ENCODE results near the gene SBF1.

The SBF1 gene

DNA sequence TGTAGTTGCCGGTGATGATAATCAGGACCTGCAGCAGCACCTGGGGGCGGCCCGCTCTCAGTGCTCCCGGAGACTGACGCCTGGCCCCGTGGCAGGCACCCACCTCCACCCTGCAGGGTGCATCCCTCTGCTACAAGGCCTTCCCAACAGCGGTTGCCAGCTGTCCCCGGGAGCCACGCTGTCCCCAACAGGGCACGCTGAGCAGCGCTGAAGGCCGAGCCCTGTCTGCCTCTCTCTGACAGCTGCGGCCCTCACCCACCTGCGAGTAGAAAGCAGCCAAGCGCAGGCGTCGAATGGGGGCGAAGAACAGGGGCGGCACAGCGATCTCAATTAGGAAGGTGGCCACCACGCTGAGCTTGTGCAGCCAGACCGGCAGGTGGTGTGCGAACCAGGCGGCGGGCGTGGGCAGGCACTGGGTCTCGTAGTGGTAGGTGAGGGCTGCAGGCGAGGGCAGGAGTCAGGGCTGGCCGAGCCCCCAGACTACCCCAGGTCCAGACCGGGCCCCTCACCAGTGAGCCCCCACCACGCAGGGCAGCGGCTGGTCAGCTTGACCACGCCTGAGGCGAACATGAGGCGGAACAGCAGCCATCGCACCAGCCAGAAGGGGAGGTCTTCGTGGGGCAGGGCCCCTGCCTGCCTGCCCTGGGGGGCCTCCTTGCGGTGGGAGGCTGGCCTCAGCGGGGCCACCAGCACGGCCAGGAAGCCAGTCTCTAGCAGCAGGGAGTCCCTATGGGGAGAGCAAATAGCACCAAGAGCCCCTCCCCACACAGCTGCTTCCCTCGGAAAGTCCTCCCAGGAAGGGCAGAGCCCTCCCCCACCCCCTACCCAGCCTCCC is 31.2 kb upstream of the SBF1 start:
- DNase-seq (ENCODE audit: low spot score), result peak; percentile 52

DNA sequence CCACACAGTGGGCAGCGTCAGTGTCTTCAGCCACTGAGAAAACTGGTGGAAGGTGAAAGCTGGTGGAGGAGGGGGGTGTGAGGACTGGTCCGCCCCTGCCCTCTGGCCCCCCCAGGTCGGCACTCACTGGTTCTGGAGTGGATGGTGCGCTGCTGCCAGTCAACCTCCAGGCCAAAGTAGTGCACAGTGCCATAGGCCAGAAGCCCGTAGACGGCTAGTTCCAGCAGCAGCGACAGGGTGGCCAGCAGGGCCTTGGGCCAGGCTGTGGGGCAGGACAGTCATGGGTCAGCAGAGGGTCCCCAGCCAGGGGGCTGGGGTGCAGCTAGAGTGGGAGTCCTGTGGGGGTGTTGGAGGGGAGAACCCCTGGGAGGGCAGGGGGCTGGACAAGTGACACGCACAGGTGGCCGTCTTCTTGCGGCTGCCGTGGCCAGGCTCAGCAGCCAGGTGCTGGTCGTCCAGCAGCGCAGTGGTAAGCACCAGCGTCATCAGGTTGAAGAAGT is 30.5 kb upstream of the SBF1 start:
- peak; percentile 39 for DNase-seq (ENCODE audit: low spot score)

DNA sequence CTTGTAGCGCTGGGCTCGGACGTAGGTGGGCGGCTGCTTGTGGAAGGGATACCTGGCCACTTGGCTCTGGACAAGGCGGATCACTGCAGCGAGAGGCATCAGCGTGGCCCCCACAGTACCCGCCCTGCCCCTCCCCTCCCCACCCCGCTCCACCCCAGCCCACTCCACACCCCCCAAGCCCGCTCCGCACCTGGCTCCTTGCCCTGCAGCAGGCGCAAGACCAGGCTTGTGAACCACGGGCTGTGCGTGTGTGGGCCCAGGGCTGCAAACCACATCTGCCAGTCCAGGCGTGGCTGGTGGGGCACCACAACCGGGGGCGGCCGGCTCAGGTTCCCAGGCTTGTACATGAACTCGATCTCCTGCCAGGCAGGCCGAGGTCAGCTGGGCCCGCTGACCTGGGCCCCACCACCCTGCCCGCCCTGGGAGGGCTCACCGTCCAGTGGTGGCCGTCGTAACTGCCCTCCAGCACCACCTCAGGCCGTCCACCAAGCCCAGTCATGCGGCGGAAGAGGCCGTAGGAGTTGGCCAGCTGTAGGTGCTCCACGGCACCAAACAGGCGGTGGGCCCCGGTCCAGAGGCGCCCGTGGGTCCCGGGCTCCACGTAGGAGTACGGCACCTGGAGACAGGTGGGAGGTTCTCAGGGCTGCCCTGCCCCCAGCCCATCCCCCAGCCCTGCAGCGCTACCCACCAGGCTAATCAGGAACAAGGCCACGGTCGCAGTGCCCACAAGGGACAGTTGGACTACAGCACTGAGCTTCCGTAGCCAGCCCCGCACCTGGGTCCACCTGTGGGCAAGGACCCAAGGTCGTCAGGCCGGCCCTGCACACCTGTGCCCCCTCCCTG is 29.8 kb upstream of the SBF1 start:
- peak; percentile 43 for DNase-seq (ENCODE audit: low spot score)

DNA sequence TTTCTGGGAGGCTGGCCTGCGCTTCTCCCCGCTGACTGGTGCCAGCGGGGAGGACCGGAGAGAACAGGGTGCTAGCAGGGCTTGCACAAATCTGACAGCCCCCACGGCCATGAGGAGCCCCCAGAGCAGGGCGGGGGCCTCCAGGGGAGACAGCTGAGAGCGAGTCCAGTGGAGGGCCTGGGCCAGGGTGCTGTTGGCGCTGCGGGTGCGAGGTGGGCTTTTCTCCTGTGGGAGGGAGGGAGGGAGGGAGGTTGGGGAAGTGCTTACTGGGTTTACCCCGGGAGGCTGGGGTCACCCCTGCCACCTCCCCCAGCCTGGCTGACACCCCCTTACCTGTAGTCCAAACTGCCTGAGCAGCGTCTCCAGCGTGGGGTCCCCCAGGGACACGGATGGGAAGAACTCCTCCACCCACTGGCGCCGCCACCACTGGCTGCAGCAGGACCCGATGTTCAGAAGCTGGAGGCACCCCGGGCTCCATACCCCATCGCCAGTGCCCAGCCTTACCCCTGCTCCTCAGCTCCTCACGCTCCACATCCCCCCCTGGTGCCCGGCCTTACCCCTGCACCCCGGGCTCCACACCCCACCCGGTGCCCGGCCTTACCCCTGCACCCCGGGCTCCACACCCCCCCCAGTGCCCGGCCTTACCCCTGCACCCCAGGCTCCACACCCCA is 28.8 kb upstream of the SBF1 start:
- DNase-seq (ENCODE audit: low spot score), result peak; percentile 49

DNA sequence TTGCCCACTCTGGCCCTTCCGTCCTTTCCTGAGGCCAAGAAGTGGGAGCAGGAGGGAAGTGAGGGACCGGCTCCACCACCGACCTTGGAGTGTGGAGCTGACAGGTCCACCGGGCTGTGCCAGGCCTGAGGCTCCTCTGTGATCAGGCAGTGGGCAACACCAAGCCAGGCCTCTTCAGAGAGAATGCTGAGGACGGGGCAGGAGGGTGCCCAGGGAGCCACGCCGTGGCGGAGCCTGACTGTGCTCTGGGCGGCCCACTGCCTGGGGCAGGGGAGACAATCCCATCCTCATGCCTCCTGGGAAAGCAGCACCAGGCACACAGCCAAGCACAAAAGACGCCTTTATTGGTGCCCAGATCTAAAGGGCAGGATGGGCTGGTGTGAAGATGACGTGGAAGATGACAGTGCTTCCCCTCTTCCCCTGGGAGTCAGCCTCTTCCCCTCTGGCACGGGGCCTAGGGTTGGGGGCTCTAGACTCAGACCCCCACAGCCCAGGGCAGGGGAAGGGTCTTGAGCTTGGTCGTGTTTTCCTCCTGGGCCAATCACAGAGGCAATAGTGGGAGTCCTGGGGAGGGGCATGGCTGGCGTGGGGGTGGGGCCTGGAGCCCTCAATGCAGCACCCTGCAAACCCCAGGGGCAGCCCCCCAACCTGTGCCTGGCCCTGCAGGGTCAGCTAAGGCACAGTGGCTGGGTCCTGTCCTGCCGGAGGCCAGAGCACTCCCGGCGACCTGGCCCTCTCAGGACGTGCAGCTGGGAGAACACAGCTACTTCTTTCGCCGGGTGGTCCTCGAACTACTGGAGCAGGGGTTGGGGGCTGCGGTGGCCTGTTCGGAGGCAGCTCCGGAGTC is 28.0 kb upstream of the SBF1 start:
- DNase-seq (ENCODE audit: low spot score), result peak; percentile 42

DNA sequence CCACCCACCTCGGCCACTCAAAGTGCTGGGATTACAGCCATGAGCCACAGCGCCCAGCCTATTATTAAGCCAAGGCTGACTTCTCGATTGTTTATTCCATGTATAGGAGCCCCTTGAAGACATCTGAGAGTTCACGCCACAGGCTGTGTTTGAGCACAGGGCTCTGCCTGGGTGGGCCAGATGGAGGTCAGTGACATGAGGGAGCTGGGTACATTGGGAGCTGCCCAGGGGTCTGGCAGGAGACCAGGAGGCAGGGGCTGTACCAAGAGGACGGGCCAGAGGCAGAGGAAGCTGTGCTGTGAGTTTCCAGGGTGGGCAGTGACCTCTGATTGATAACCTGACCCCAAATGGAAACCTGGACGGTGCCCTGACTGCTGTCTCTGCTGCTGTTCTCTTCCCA is 27.3 kb upstream of the SBF1 start:
- no peak for DNase-seq (ENCODE audit: low spot score)

DNA sequence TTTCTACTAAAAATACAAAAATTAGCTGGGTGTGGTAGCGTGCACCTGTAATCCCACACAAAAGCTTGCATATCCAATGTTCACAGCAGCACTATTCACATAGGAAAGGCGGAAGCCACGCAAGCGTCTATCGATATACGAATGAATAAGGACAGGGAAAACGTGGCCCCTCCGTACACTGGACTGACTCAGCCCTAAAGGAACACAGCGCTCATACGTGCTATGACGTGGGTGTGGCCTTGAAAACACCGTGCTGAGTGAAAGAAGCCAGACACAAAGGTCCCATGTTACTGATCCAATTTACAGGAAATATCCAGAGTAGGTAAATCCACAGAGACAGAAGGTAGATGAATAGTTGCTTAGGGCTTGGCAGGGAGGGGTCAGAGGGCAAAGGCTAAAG is 25.6 kb upstream of the SBF1 start:
- DNase-seq (ENCODE audit: low spot score), result no peak

DNA sequence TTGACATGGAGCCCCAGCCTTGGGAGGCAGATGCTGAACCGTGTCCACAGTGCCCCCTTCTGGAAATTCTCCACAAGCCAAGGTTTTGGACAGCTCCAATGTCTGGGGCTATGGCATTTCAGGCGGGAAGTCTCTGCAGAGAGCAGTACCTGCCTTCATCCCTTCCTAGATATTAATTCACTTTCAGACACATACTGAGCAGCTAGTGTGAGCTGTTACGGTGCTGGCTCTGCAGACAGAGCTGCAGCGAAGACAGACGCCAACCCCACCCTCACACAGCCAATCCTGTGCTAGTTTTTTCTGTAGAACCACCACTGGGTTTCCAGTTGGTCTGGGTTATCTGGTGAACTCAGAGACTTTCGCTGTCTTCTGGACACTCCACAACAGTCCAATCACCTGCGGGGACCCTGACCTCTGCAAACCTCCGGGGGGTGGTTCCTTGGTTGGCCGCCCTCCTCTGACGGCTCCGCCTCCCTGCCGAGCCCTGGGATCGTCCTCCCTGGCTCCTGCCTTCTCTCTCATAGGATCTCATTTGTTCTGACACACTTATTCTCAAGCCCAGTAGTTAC is 23.6 kb upstream of the SBF1 start:
- peak; percentile 75 for DNase-seq (ENCODE audit: low spot score)

DNA sequence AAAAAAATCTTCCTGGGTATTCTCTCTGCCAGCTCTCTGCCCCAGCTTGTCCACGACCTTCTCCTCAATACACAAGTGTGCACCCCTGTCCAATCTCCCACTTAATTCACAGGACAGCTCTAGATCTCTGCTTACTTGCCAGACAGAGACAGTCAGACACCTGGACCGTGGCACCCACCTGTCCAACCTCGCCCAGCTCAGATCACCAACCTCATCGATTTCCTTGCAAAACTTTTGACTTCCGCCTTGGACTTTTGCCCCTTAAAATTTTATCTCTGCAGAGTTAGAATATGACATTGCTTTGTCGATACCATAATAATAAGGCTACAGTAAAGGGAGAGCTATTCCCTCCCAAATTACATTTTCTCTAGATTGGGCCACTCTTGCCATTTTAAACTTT is 22.3 kb upstream of the SBF1 start:
- no peak for DNase-seq (ENCODE audit: low spot score)

DNA sequence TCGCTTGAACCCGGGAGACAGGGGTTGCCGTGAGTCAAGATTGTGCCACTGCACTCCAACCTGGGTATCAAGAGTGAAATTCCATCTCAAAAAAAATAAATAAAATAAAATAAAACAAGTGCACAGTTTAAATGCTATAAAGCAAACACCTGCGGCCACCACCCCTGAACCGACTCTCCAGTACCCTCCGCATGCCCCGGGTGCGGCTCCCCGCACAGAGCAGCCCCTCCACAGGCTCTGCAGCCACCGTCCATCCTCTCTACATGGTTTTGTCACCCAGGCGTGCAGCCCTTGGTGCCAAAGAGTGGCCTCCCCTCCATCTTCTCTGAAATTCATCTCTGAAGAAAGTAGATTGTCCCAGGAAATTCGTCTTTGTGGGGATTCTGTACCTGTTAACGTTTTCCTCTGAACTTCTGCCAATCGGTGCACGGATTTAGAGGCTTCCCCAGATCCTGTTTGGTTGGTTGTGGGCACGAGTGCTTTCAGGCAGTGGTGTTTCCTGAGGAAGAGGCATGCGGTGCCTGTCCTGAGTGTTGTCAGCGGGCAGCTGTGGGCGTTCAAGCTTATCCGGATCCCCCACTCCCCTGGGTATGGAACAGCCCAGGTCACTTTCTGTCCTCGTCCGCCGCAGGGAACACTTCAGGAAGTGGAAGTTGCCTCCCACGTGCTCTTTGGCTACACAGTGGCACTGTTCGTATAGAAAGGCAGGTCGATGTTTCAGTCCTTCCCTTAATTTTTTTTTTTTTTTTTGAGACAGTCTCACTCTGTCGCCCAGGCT is 15.9 kb upstream of the SBF1 start:
- DNase-seq (ENCODE audit: low spot score), result no peak

DNA sequence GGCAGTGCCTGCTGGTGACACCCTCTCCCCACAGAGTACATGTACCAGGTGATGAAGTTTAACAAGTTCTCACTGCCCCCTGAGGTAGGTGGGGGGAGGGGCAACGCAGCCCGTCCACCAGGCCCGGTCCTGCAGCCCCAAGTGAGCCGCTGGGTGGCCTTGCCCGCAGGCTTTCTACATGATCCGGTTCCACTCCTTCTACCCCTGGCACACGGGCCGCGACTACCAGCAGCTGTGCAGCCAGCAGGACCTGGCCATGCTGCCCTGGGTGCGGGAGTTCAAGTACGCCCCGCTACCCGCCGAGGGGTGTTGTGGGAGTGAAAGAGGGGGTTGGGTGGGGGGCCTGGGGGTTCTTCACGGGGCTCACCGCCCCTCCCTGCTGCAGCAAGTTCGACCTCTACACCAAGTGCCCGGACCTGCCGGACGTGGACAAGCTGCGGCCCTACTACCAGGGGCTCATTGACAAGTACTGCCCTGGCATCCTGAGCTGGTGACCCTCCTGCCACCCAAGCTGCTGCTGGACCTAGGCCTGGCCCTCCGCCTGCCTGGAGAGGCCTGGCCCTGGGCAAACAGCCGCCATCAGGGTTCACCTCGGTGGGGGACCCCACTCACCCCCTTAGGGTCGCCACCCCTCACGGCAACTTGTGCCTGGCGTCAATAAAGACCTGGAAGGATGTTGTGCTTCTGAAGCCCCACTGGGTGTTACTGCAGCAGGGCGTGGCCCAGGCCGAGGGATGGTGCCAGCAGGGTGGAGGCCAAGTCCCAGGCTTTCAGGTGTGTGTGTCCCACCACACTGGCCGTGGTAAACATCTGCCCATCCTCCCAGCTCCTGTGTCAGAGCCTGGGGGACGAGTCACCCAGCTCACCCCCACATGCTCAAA is 14.8 kb upstream of the SBF1 start:
- no peak for DNase-seq (ENCODE audit: low spot score)

DNA sequence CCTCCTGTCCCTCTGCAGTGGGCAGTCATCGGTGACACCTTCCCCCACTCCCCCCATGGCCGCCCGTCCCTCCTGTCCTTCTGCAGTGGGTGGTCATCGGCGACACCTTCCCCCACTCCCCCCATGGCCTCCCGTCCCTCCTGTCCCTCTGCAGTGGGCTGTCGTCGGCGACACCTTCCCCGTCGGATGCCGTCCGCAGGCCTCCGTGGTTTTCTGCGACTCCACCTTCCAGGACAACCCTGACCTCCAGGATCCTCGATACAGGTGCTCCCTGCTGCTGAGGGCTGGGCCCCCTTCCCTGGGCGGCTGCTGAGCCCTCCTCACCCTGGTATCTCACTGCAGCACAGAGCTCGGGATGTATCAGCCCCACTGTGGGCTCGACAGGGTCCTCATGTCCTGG is 14.1 kb upstream of the SBF1 start:
- no peak for DNase-seq (ENCODE audit: low spot score)

DNA sequence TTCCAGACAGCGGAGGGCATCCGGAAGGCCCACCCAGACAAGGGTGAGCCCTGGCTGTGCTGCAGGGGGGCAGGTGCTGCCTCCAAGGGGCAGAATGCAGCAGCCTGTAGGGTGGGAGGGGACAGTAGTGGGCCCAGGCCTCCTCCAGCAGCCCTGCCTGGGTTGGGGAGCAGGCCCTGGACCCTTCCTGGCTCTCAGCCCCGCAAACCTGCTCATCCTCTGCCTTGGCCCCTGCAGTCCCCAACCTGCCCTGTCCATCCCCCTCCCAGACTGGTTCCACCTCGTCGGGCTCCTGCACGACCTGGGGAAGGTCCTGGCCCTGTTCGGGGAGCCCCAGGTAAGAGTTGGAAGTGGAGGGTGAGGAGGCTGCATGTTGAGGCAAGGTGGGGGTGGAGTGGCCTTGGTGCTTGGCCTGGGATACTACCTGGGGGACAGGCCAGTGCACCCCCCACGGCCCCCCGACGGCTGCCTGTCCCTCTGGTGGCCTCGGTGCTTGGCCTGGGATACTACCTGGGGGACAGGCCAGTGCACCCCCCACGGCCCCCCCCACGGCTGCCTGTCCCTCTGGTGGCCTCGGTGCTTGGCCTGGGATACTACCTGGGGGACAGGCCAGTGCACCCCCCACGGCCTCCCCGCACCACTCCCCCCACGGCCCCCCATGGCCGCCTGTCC is 13.3 kb upstream of the SBF1 start:
- no peak for DNase-seq (ENCODE audit: low spot score)

DNA sequence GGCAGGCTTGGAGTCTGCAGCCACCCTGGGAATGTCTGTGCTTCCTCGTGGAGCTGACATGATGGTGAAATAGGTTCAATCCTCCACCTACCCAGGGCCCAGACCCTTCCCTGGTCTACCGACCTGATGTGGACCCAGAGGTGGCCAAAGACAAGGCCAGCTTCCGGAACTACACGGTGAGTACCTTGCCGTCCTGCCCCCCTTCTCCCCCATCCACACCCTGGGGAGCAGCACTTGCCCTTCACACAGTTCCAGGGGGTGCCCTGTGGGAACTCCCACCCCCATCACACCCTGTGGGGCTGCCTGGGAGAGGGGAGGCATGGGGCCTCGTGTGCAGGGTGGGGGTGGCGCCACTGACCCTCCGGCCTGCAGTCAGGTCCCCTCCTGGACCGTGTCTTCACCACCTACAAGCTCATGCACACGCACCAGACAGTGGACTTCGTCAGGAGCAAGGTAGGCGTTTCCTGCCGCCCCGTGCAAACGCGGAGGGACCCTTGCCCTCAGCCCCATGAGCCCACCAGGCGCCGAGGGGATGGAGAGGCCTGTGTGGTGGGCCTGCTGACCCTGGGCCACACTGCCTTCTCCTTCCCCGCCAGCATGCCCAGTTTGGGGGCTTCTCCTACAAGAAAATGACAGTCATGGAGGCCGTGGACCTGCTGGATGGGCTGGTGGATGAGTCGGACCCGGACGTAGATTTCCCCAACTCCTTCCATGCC is 12.6 kb upstream of the SBF1 start:
- no peak for DNase-seq (ENCODE audit: low spot score)

DNA sequence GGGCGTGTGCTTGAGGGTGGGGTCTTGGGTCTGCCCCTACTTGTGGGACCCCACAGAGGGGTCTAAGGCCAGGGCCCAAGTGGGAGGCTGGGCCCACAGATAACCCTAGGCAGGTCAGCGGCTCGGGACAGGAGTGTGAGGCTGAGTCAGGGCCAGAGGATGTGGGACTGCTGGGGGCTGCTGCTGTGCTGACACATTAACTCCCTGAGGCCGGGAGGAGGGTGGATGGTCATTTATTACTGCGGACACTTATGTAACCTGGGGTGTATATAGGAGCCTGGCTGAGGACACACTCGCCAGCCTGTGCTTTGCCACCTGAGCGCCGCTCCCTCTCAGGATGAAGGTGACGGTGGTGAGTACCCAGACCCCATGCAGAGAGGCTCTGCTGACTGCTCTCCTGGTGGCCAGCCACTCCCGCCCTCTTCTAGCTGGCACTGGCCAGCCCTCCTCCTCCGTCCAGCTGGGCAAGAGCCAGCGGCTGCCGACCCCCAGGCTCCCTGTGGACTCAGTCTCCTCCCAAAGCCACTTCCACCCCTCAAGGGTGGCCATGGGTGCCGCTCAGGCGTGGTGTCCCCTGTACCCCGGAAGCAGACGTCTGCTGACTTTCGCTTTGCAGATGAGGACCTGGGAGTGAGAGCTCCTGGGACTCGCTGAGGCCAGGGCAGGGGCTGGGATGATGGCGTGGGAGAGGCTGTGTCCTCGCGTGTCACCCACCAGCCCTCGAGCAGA is 11.9 kb upstream of the SBF1 start, which contains the start of gene MIOX:
MIOX (plus strand) TSS at position 299 of the 729 bp plus-strand sequence; CDS start at position 338, 39 bp downstream.
- DNase-seq (ENCODE audit: low spot score), result no peak

DNA sequence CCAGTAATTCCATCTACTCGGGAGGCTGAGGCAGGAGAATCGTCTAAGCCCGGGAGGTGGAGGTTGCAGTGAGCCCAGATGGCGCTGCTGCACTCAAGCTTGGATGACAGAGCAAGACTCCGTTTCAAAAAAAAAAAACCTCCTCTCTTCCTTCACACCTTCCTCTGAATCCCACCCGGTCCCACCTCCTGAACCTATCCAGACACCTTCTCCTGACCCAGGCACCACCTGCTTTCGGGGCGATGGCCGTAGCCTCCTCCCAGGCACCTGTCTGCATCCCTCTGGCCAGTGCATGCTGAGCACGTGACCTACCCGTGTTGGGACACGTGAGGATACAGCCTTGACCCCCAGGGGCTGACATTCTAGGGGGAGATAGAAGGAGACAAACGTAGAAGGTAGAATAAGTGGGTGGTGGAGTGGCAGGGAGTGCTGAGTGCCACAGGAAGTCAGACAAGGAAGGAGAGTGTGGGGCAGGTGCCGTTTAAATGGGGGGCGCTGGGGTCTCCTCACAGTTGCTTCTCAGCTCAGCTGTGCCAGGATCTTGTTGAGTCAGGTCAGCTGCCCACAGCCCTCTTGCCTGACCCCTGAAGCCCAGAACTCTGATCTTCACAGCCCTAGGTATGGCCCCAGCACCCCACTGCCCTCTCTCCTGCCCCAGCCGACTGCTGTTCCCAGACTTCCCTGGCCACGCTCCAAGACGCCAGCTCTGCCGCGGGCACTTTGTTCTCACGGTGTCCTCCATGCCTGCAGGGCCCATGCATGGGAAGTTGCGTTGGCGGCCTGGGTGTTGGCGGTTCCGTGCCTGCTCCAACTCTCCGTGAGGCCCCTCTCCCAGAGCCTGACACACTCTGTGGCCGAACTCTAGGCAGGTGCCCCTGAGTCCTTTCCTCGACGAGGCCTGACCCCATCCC is 10.6 kb upstream of the SBF1 start:
- no peak for DNase-seq (ENCODE audit: low spot score)

Data from ecto neural progenitor cell (in vitro differentiated cells).